GM06990 (cell line): ENCODE data around the gene TAF4.

Source experiments
- DNase-seq: peaks from one replicate; pipeline ENCODE4 v3.0.0-alpha.2; 2011; ENCODE audit not compliant: insufficient read length; ENCODE audit errors: extremely low read depth
- H3K27me3 ChIP-seq: replicated peaks from 2 replicates; pipeline ENCODE4 v1.6.0; 2011; ENCODE audit warnings: low read length; ENCODE audit not compliant: control insufficient read depth, insufficient read depth
- H3K36me3 ChIP-seq: 2 replicates; pipeline ENCODE4 v1.5.1; 2011; ENCODE audit warnings: low read length; ENCODE audit not compliant: control insufficient read depth, insufficient read depth
- H3K4me3 ChIP-seq: replicated peaks from 2 replicates; pipeline ENCODE4 v1.5.1; 2011; ENCODE audit warnings: low read depth, mild to moderate bottlenecking, control low read depth, low read length
- CTCF ChIP-seq: IDR thresholded peaks from 2 replicates; pipeline ENCODE4 v1.5.1; 2011; ENCODE audit warnings: low read length, control low read depth, mild to moderate bottlenecking, inconsistent platforms; ENCODE audit not compliant: insufficient read depth, poor library complexity, severe bottlenecking

The TAF4 gene

GRCh38 chr20:62007127-62007647 lies 58.5 kb downstream of the TAF4 start:
- peaks cover 29% of the 10 kb centered on the region for H3K36me3 ChIP-seq
- no peak for DNase-seq
- no peak overlapping the region for H3K4me3 ChIP-seq
- no peak for TF ChIP-seq CTCF
- no peaks in the 10 kb centered on the region for H3K27me3 ChIP-seq

GRCh38 chr20:62006482-62006881 lies 59.2 kb downstream of the TAF4 start:
- no peak overlapping the region for H3K4me3 ChIP-seq
- TF ChIP-seq CTCF = no peak
- no peak for DNase-seq
- H3K27me3 ChIP-seq = no peaks in the 10 kb centered on the region
- H3K36me3 ChIP-seq = peaks cover 34% of the 10 kb centered on the region

- no peaks in the 10 kb centered on the region for H3K27me3 ChIP-seq
- DNase-seq = no peak
- no peak for TF ChIP-seq CTCF
- no peak overlapping the region for H3K4me3 ChIP-seq
- H3K36me3 ChIP-seq = peaks cover 32% of the 10 kb centered on the region
Observed at GRCh38 chr20:62004614-62005013, 61.1 kb downstream of the TAF4 start.

- H3K36me3 ChIP-seq = peaks cover 31% of the 10 kb centered on the region
- no peak for TF ChIP-seq CTCF
Observed at GRCh38 chr20:62003567-62004405, 61.9 kb downstream of the TAF4 start.

GRCh38 chr20:62002882-62003480 lies 62.7 kb downstream of the TAF4 start:
- TF ChIP-seq CTCF = no peak
- Histone ChIP-seq H3K27me3 (no peaks in the 10 kb centered on the region), H3K4me3 (no peak overlapping the region), H3K36me3 (peaks cover 33% of the 10 kb centered on the region)
- no peak for DNase-seq

More at GRCh38 chr20:62003567-62004405, 61.9 kb downstream of the TAF4 start:
- Histone ChIP-seq H3K4me3 (no peak overlapping the region), H3K27me3 (no peaks in the 10 kb centered on the region)
- DNase-seq = no peak
